ENCODE data around the gene DPYD. TPM values are rescaled to one million over a fixed set of nuclear protein-coding genes. Genes with fewer than 3 reads are reported as not detected.

DPYD gene
- total RNA-seq, 1 donor from 2014 or later = 12.8 TPM

GRCh38 chr1:97797403-97798183, 123.2 kb downstream of the DPYD start:
- no peak for TF ChIP-seq CTCF (IDR thresholded peaks at IDR 0.05; ENCODE audit: partially characterized antibody, unreplicated experiment)
- no peak overlapping the region for H3K4me3 Mint-ChIP-seq (ENCODE audit: unreplicated experiment)
- no peak overlapping the region for H3K27ac Mint-ChIP-seq (ENCODE audit: unreplicated experiment)
- DNase-seq = no peak
- no peaks in the 10 kb centered on the region for H3K27me3 Mint-ChIP-seq (ENCODE audit: unreplicated experiment)
- H3K4me1 Mint-ChIP-seq (ENCODE audit: low read depth, unreplicated experiment) = no peaks in the 10 kb centered on the region
- H3K36me3 Mint-ChIP-seq (ENCODE audit: unreplicated experiment) = no peaks in the 10 kb centered on the region
- H3K9me3 Mint-ChIP-seq (ENCODE audit: unreplicated experiment) = no peaks in the 10 kb centered on the region

GRCh38 chr1:97796711-97797110, 124.1 kb downstream of the DPYD start:
- no peak for DNase-seq
- H3K27ac Mint-ChIP-seq (ENCODE audit: unreplicated experiment) = no peak overlapping the region
- no peak overlapping the region for H3K4me3 Mint-ChIP-seq (ENCODE audit: unreplicated experiment)
- no peaks in the 10 kb centered on the region for H3K36me3 Mint-ChIP-seq (ENCODE audit: unreplicated experiment)
- no peaks in the 10 kb centered on the region for H3K27me3 Mint-ChIP-seq (ENCODE audit: unreplicated experiment)
- no peaks in the 10 kb centered on the region for H3K4me1 Mint-ChIP-seq (ENCODE audit: low read depth, unreplicated experiment)
- no peaks in the 10 kb centered on the region for H3K9me3 Mint-ChIP-seq (ENCODE audit: unreplicated experiment)
- no peak for TF ChIP-seq CTCF (IDR thresholded peaks at IDR 0.05; ENCODE audit: partially characterized antibody, unreplicated experiment)

GRCh38 chr1:97792655-97793054, 128.2 kb downstream of the DPYD start:
- DNase-seq = no peak
- Mint-ChIP-seq H3K4me3 (ENCODE audit: unreplicated experiment) (no peak overlapping the region), H3K4me1 (ENCODE audit: low read depth, unreplicated experiment) (no peaks in the 10 kb centered on the region), H3K9me3 (ENCODE audit: unreplicated experiment) (no peaks in the 10 kb centered on the region), H3K27ac (ENCODE audit: unreplicated experiment) (no peak overlapping the region), H3K36me3 (ENCODE audit: unreplicated experiment) (no peaks in the 10 kb centered on the region), H3K27me3 (ENCODE audit: unreplicated experiment) (no peaks in the 10 kb centered on the region)
- no peak for TF ChIP-seq CTCF (IDR thresholded peaks at IDR 0.05; ENCODE audit: partially characterized antibody, unreplicated experiment)

GRCh38 chr1:97791251-97791650, 129.6 kb downstream of the DPYD start:
- H3K27ac Mint-ChIP-seq (ENCODE audit: unreplicated experiment) = no peak overlapping the region
- H3K9me3 Mint-ChIP-seq (ENCODE audit: unreplicated experiment) = no peaks in the 10 kb centered on the region
- no peak for TF ChIP-seq CTCF (IDR thresholded peaks at IDR 0.05; ENCODE audit: partially characterized antibody, unreplicated experiment)
- no peaks in the 10 kb centered on the region for H3K27me3 Mint-ChIP-seq (ENCODE audit: unreplicated experiment)
- H3K4me1 Mint-ChIP-seq (ENCODE audit: low read depth, unreplicated experiment) = no peaks in the 10 kb centered on the region
- no peak overlapping the region for H3K4me3 Mint-ChIP-seq (ENCODE audit: unreplicated experiment)
- no peak for DNase-seq
- H3K36me3 Mint-ChIP-seq (ENCODE audit: unreplicated experiment) = no peaks in the 10 kb centered on the region

- no peak for TF ChIP-seq CTCF (IDR thresholded peaks at IDR 0.05; ENCODE audit: partially characterized antibody, unreplicated experiment)
- no peak for DNase-seq
- H3K36me3 Mint-ChIP-seq (ENCODE audit: unreplicated experiment) = no peaks in the 10 kb centered on the region
- no peaks in the 10 kb centered on the region for H3K9me3 Mint-ChIP-seq (ENCODE audit: unreplicated experiment)
- H3K4me3 Mint-ChIP-seq (ENCODE audit: unreplicated experiment) = no peak overlapping the region
- no peak overlapping the region for H3K27ac Mint-ChIP-seq (ENCODE audit: unreplicated experiment)
- no peaks in the 10 kb centered on the region for H3K4me1 Mint-ChIP-seq (ENCODE audit: low read depth, unreplicated experiment)
- H3K27me3 Mint-ChIP-seq (ENCODE audit: unreplicated experiment) = no peaks in the 10 kb centered on the region
These were observed 133.6 kb downstream of the DPYD start for GRCh38 chr1:97787231-97787630.

Measured in glutamatergic neuron (in vitro differentiated cells).